Measurements from ENCODE around the gene GLI3. TPM values are rescaled to one million over a fixed set of nuclear protein-coding genes. Genes with fewer than 3 reads are reported as not detected.

Gene GLI3
- total and polyA plus RNA-seq, 2 of the 4 experiments (the other 2 are of a cell fraction): 1.3 to 3.9 TPM

GRCh38 chr7:41976411-41976810 is 260.6 kb downstream of the GLI3 start:
- H4K5ac ChIP-seq (ENCODE audit: low read depth, low read length): no peak overlapping the region
- H4K8ac ChIP-seq (ENCODE audit: low read depth in 2 of 2, low read length in 2 of 2): no peak overlapping the region
- CTCF ChIA-PET: interaction anchor here (1.0 to 2.9 kb wide), 4 partner anchors 12 to 856 kb away, joined by 3 to 22 read pairs (median 7); no protein-coding TSS in a partner anchor
- no peak overlapping the region for H3K56ac ChIP-seq (ENCODE audit: extremely low read depth, insufficient read depth, low read length)
- no peak overlapping the region for H2BK20ac ChIP-seq (ENCODE audit: low read depth, low read length)
- ATAC-seq (ENCODE audit: low read depth) (no peak), DNase-seq (no peak)
- peaks cover 27% of the 10 kb centered on the region for H3K36me3 ChIP-seq (ENCODE audit: control insufficient read depth, insufficient read depth, low read length)
- no peak overlapping the region for H2AK5ac ChIP-seq (ENCODE audit: low read depth, low read length)
- no peak overlapping the region for H2AFZ ChIP-seq (replicated peaks; ENCODE audit: low read length, poor library complexity)
- no CpG with 5 or more reads among the region's 2 CpGs for WGBS, 2 experiments (ENCODE audit: extremely low coverage in 2 of 2, insufficient read length in 1 of 2)
- POLR2A ChIA-PET (ENCODE audit: unreplicated experiment): no interaction called here
- H3K27me3 ChIP-seq (ENCODE audit: control insufficient read depth, insufficient read depth, low read length): no peaks in the 10 kb centered on the region
- no peak overlapping the region for H2AK9ac ChIP-seq (replicated peaks; ENCODE audit: low read depth, low read length, poor library complexity)
- intact Hi-C loops (cut with micrococcal nuclease): loop anchor here (2.0 to 10.0 kb wide), 6 partner anchors 34 to 854 kb away; partner anchors contain the start of gene GLI3
- no peaks in the 10 kb centered on the region for H3K79me1 ChIP-seq (ENCODE audit: low read depth in 1 of 2, low read length in 2 of 2)
- no peak for TF ChIP-seq CTCF (conservative IDR thresholded peaks at IDR 0.05; ENCODE audit: low read depth, low read length)
- no peak for TF ChIP-seq CEBPB (IDR thresholded peaks at IDR 0.05; ENCODE audit: low read depth, low read length)
- TF ChIP-seq FOS (IDR thresholded peaks at IDR 0.05; ENCODE audit: low read depth, low read length): no peak
- no peak overlapping the region for H2BK15ac ChIP-seq (ENCODE audit: low read depth, low read length)
- H3K4me2 ChIP-seq (ENCODE audit: low read depth, low read length): no peak overlapping the region
- H3K9ac ChIP-seq (ENCODE audit: low read depth, low read length): no peak overlapping the region
- peaks cover 7% of the 10 kb centered on the region; the same call in 1 of the 2 replicates for H3K4me1 ChIP-seq (ENCODE audit: control insufficient read depth, insufficient read depth, low read length)
- H3K9me1 ChIP-seq (ENCODE audit: insufficient read depth, low read length): peaks cover 3% of the 10 kb centered on the region; the same call in 1 of the 2 replicates
- dilution Hi-C loops (cut with HindIII; ENCODE audit: low sequenced_read_pairs, unreplicated experiment): no loop called here
- H3K14ac ChIP-seq (replicated peaks; ENCODE audit: low read depth, low read length): no peak overlapping the region
- no peaks in the 10 kb centered on the region for H4K20me1 ChIP-seq (ENCODE audit: insufficient read depth, low read length)
- no peak overlapping the region for H3K18ac ChIP-seq (ENCODE audit: low read depth, low read length)
- H3K4ac ChIP-seq (ENCODE audit: low read depth, low read length): no peak overlapping the region
- H3K4me3 ChIP-seq (ENCODE audit: insufficient read depth, low read depth, low read length): no peak overlapping the region
- H4K91ac ChIP-seq (ENCODE audit: insufficient read depth, low read depth, low read length): no peak overlapping the region
- no peaks in the 10 kb centered on the region for H3K9me3 ChIP-seq (ENCODE audit: control insufficient read depth, insufficient read depth, low read length)
- in situ Hi-C loops (cut with MboI; ENCODE audit: low sequenced_read_pairs): loop anchor here (25.0 kb wide), 1 partner anchor 261 kb away; the partner anchor contains the start of gene GLI3
- H2BK120ac ChIP-seq (ENCODE audit: low read depth, low read length): no peak overlapping the region
- H2BK5ac ChIP-seq (ENCODE audit: low read depth, low read length, poor library complexity, severe bottlenecking): no peak overlapping the region
- no peak overlapping the region for H3K23ac ChIP-seq (ENCODE audit: low read depth, low read length)
- no peak overlapping the region for H3K27ac ChIP-seq (ENCODE audit: insufficient read depth, low read length)
- no TSS peak for BruUV-seq (replicated peaks)

Data from IMR-90 (cell line).